GM23248 (cell line): Measurements from ENCODE around the gene NCAM1. TPM values are rescaled to one million over a fixed set of nuclear protein-coding genes. Genes with fewer than 3 reads are reported as not detected.

ENCODE experiments used
- DNase-seq: peaks from one replicate; pipeline ENCODE4 v3.0.0-alpha.2; 2015
- H2AFZ ChIP-seq: fragments of 200-600 bp; sonication (generic); 2 replicates; pipeline ENCODE4 v1.6.1; 2016; ENCODE audit warnings: antibody characterized with exemption
- H3F3A ChIP-seq: fragments of 200-600 bp; sonication (generic); 2 replicates; pipeline ENCODE4 v1.6.1; 2016; ENCODE audit warnings: mild to moderate bottlenecking, antibody characterized with exemption, mixed run types; ENCODE audit not compliant: insufficient read depth
- H3K27ac ChIP-seq: fragments of 200-600 bp; sonication (generic); 2 replicates; pipeline ENCODE4 v1.5.1; 2016; ENCODE audit warnings: mild to moderate bottlenecking
- H3K27me3 ChIP-seq: fragments of 200-600 bp; sonication (generic); replicated peaks from 2 replicates; pipeline ENCODE4 v1.6.1; 2016; ENCODE audit warnings: mild to moderate bottlenecking; ENCODE audit not compliant: insufficient read depth
- H3K36me3 ChIP-seq: fragments of 200-600 bp; sonication (generic); 2 replicates; pipeline ENCODE4 v1.6.1; 2016; ENCODE audit warnings: low read depth, mild to moderate bottlenecking
- H3K4me1 ChIP-seq: fragments of 200-600 bp; sonication (generic); 2 replicates; pipeline ENCODE4 v1.6.1; 2016; ENCODE audit warnings: mild to moderate bottlenecking; ENCODE audit not compliant: insufficient read depth
- H3K4me2 ChIP-seq: fragments of 200-600 bp; sonication (generic); one replicate; pipeline ENCODE4 v1.6.1; 2016; ENCODE audit warnings: mild to moderate bottlenecking; ENCODE audit not compliant: unreplicated experiment
- H3K4me3 ChIP-seq: fragments of 200-600 bp; sonication (generic); 2 replicates; pipeline ENCODE4 v1.5.1; 2016; ENCODE audit warnings: mild to moderate bottlenecking
- H3K79me2 ChIP-seq: fragments of 200-600 bp; sonication (generic); 2 replicates; pipeline ENCODE4 v1.6.1; 2016; ENCODE audit warnings: mild to moderate bottlenecking; ENCODE audit not compliant: insufficient read depth
- H3K9ac ChIP-seq: fragments of 200-600 bp; sonication (generic); 2 replicates; pipeline ENCODE4 v1.6.1; 2016; ENCODE audit warnings: mild to moderate bottlenecking
- H3K9me2 ChIP-seq: fragments of 200-600 bp; sonication (generic); 2 replicates; pipeline ENCODE4 v1.6.1; 2016; ENCODE audit warnings: mixed run types, mild to moderate bottlenecking, moderate library complexity; ENCODE audit not compliant: insufficient read depth
- H3K9me3 ChIP-seq: fragments of 200-600 bp; sonication (generic); one replicate; pipeline ENCODE4 v1.6.1; 2017; ENCODE audit warnings: low read depth
- H4K20me1 ChIP-seq: fragments of 200-600 bp; sonication (generic); 2 replicates; pipeline ENCODE4 v1.6.0; 2016; ENCODE audit not compliant: insufficient read depth
- EZH2 ChIP-seq: fragments of 200-600 bp; sonication (generic); IDR thresholded peaks from 2 replicates; pipeline ENCODE4 v1.6.1; 2018; ENCODE audit warnings: antibody characterized with exemption, mild to moderate bottlenecking; ENCODE audit not compliant: insufficient read depth, poor library complexity, severe bottlenecking
- EZH2phosphoT487 ChIP-seq: fragments of 200-600 bp; sonication (generic); IDR thresholded peaks from 2 replicates; pipeline ENCODE4 v1.6.1; 2018; ENCODE audit warnings: antibody characterized with exemption, moderate library complexity, mild to moderate bottlenecking, low read depth; ENCODE audit not compliant: insufficient read depth
- WGBS, 2 experiments: methylation state at CpG; one replicate each; pipeline ENCODE4 v1.1.6; 2015 to 2017; ENCODE audit warnings: low lambda C conversion rate in 2 of 2, low coverage in 1 of 2; ENCODE audit errors: missing lambda C conversion rate in 2 of 2; 5-methylcytosine and 5-hydroxymethylcytosine counted together
- in situ Hi-C: fragments of 300-500 bp; cut with MboI; formaldehyde crosslinking; loops from 2 replicates; pipeline ENCODE4 v1.15.0; 2020
- polyA plus RNA-seq: library from polyadenylated mRNA; unstranded; fragments of >200 nt; fragmentation: Nextera tagmentation; extraction: Ambion mirVana; gene quantifications from 2 replicates; pipeline ENCODE4 v1.2.1, GENCODE V29; 2016
- total RNA-seq: library from RNA; depleted of rRNA; stranded (reverse); fragments of >200 nt; shearing (Covaris generic); gene quantifications from 2 replicates; pipeline ENCODE4 v1.2.3, GENCODE V29; 2014

The NCAM1 gene
- total and polyA plus RNA-seq, 2 experiments from 2014 or later = 1.5 to 1.8 TPM

DNA sequence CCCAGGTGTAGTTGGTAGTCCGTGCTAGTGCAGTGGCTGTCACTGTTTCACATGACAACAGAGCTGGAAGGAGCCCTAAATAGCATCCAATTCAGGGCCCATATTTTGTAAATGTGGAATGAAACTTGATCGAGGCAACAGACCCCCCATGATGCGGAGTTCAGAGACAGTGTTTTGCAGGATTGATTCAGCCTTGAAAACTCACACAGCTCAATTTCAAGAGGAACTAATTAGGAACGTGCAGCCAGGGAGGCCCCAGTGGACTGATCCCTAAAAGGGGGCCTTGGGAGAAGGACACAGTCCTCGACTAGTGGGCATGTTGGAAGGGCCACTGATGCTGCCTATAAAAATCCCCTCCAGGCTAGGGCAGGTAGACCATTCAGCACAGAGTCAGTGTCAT lies 292.2 kb downstream of the NCAM1 start:
- H3K36me3 ChIP-seq = no peaks in the 10 kb centered on the region
- no peak overlapping the region for H2AFZ ChIP-seq
- no peak for DNase-seq
- H3K4me2 ChIP-seq = no peak overlapping the region
- 61 to 69% methylated on average over 5 of the region's 5 CpGs for WGBS, 2 experiments
- H3K79me2 ChIP-seq = no peaks in the 10 kb centered on the region
- H4K20me1 ChIP-seq = no peaks in the 10 kb centered on the region
- 0 out of 2 replicates have a peak, but pooled peaks cover 7% of the 10 kb centered on the region for H3K4me1 ChIP-seq
- no peak overlapping the region for H3K27ac ChIP-seq
- in situ Hi-C loops = no loop called here
- H3K9ac ChIP-seq = no peak overlapping the region
- no peaks in the 10 kb centered on the region for H3K9me2 ChIP-seq
- no peak overlapping the region for H3K4me3 ChIP-seq
- H3K9me3 ChIP-seq = no peaks in the 10 kb centered on the region
- no peak for TF ChIP-seq EZH2
- TF ChIP-seq EZH2phosphoT487 = no peak
- H3F3A ChIP-seq = no peaks in the 10 kb centered on the region
- H3K27me3 ChIP-seq = no peaks in the 10 kb centered on the region; the same call in 1 of the 2 replicates

DNA sequence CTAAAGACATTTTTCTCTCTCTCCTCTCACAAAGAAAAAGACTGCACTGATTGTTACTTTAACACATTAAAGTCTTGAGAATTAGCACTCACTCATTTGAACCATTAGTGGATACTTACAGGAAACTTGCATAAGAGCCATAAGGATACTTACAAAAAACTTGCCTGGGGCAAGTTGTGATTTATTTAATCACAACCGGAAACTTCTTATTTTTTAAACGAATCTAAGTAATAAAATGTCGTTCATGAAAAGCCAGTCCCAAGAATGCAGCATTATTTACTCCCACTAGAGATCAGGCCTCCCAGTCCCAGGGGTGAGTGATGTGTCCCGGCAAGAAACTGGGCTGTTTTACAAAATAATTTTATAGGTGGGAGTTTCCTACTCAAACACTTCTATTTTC lies 293.9 kb downstream of the NCAM1 start:
- 0 out of 2 replicates have a peak, but pooled peaks cover 7% of the 10 kb centered on the region for H3K4me1 ChIP-seq
- H2AFZ ChIP-seq = no peak overlapping the region
- no peaks in the 10 kb centered on the region for H4K20me1 ChIP-seq
- H3K4me3 ChIP-seq = no peak overlapping the region
- no peaks in the 10 kb centered on the region for H3F3A ChIP-seq
- 5 to 9% methylated on average over 4 of the region's 4 CpGs for WGBS, 2 experiments
- no peaks in the 10 kb centered on the region for H3K79me2 ChIP-seq
- in situ Hi-C loops = no loop called here
- no peak overlapping the region for H3K9ac ChIP-seq
- H3K27me3 ChIP-seq = no peaks in the 10 kb centered on the region; the same call in 1 of the 2 replicates
- no peaks in the 10 kb centered on the region for H3K9me3 ChIP-seq
- H3K36me3 ChIP-seq = no peaks in the 10 kb centered on the region
- H3K9me2 ChIP-seq = no peaks in the 10 kb centered on the region
- DNase-seq = peak; percentile 15
- TF ChIP-seq EZH2phosphoT487 (no peak), EZH2 (no peak)
- H3K27ac ChIP-seq = no peak overlapping the region
- H3K4me2 ChIP-seq = no peak overlapping the region

DNA sequence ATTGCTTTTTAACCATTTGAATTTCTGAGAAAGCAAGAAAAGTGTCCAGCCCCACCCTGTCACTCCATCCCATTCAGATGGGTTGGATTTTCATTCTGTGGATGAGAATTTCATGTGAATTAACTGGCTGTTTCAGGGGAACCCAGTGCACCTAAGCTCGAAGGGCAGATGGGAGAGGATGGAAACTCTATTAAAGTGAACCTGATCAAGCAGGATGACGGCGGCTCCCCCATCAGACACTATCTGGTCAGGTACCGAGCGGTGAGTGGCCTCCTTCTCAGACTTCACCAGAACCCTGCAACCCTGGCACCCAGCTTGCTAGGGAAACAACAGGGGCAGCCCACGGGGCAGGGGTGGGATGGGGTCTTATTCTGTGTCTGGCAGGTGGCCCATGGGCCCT lies 294.5 kb downstream of the NCAM1 start:
- Histone ChIP-seq H4K20me1 (no peaks in the 10 kb centered on the region), H3K36me3 (no peaks in the 10 kb centered on the region), H3K9me2 (no peaks in the 10 kb centered on the region), H2AFZ (no peak overlapping the region), H3K27me3 (no peaks in the 10 kb centered on the region; the same call in 1 of the 2 replicates), H3K9me3 (no peaks in the 10 kb centered on the region), H3K4me3 (no peak overlapping the region), H3K79me2 (no peaks in the 10 kb centered on the region), H3K4me2 (no peak overlapping the region), H3F3A (no peaks in the 10 kb centered on the region), H3K4me1 (0 out of 2 replicates have a peak, but pooled peaks cover 7% of the 10 kb centered on the region), H3K27ac (no peak overlapping the region), H3K9ac (no peak overlapping the region)
- in situ Hi-C loops = no loop called here
- TF ChIP-seq EZH2phosphoT487 = no peak
- TF ChIP-seq EZH2 = no peak
- DNase-seq = no peak
- whole genome bisulfite sequencing, 2 experiments = 73 to 77% methylated on average over 6 of the region's 6 CpGs

DNA sequence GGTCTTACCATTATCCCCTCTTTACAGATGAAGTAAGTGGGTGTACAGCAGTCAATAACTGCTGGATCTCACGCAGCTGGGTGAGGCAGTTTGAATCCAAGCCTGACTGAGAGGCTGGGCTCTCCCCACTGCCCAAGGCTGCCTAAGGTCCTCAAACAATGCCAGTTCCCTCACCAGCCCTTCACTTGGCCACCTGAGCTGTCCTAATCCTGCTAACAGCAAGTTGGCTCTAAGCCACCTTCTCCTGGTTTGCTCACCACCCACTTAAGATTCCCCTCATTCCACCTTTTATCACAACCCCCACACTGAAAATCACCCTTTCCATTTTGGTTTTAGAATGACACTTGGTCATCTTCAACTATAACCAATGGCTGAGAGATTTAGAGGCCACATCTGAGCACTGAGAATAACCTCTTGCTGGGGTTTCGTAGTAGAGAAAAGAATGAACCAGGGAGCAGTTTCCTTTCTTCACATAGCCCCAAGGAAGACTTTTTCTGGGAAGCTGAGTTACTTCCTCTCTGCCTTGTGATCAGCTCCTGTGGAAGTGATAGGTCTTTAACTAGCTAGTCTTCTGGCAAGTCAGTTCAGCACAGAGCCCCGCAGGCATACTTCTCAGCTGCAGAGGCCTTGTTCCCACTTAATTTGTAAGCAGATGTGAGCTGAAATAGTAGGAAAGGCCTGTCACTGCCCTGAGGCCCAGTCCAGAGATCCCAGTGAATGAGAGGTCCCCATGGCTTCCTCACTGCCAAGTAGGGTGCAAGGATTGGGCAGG lies 295.4 kb downstream of the NCAM1 start:
- Histone ChIP-seq H3K36me3 (no peaks in the 10 kb centered on the region), H3K4me1 (0 out of 2 replicates have a peak, but pooled peaks cover 7% of the 10 kb centered on the region), H3K27ac (no peak overlapping the region), H3K27me3 (no peaks in the 10 kb centered on the region; the same call in 1 of the 2 replicates), H2AFZ (no peak overlapping the region), H3F3A (no peaks in the 10 kb centered on the region), H4K20me1 (no peaks in the 10 kb centered on the region), H3K4me2 (no peak overlapping the region), H3K9ac (no peak overlapping the region), H3K79me2 (no peaks in the 10 kb centered on the region), H3K9me2 (no peaks in the 10 kb centered on the region), H3K9me3 (no peaks in the 10 kb centered on the region), H3K4me3 (no peak overlapping the region)
- TF ChIP-seq EZH2 (no peak), EZH2phosphoT487 (no peak)
- no peak for DNase-seq
- in situ Hi-C loops = no loop called here
- WGBS, 2 experiments = 86% methylated on average over 3 of the region's 3 CpGs
